AG09309 (cell line): ENCODE data around the gene RPRD1A.

Source experiments
- DNase-seq: peaks from one replicate; pipeline ENCODE4 v3.0.0-alpha.2; 2010; ENCODE audit warnings: low read depth
- H3K4me3 ChIP-seq: 2 replicates; pipeline ENCODE4 v1.5.1; 2011; ENCODE audit warnings: mild to moderate bottlenecking, low read depth, low read length, moderate library complexity; ENCODE audit not compliant: control insufficient read depth
- TF ChIP-seq, protein P1 (sequence below): IDR thresholded peaks from 2 replicates; pipeline ENCODE4 v1.5.1; 2011; ENCODE audit warnings: mild to moderate bottlenecking, low read depth, low read length, inconsistent platforms; ENCODE audit not compliant: insufficient read depth, control insufficient read depth; ENCODE audit errors: missing control alignments

RPRD1A gene

DNA sequence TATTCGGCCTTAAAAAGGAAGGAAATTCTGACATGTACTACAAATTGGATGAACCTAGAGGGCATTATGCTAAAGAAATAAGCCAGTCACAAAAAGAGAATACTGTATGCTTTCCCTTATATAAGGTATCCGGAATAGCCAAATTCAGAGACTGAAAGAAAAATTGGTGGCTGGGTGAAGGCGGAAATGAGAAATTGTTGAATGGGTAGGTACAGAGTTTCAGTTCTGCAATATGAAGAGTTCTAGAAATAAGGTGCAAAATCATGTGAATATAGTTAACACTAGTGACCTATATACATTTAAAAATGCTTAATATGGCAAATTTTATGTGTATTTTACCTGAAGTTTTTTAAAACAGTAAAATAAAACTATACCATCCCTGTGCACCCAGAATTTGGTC is 51.7 kb downstream of the RPRD1A start:
- TF ChIP-seq, protein P1, sequence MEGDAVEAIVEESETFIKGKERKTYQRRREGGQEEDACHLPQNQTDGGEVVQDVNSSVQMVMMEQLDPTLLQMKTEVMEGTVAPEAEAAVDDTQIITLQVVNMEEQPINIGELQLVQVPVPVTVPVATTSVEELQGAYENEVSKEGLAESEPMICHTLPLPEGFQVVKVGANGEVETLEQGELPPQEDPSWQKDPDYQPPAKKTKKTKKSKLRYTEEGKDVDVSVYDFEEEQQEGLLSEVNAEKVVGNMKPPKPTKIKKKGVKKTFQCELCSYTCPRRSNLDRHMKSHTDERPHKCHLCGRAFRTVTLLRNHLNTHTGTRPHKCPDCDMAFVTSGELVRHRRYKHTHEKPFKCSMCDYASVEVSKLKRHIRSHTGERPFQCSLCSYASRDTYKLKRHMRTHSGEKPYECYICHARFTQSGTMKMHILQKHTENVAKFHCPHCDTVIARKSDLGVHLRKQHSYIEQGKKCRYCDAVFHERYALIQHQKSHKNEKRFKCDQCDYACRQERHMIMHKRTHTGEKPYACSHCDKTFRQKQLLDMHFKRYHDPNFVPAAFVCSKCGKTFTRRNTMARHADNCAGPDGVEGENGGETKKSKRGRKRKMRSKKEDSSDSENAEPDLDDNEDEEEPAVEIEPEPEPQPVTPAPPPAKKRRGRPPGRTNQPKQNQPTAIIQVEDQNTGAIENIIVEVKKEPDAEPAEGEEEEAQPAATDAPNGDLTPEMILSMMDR, result no peak
- H3K4me3 ChIP-seq, result no peak overlapping the region
- no peak for DNase-seq

DNA sequence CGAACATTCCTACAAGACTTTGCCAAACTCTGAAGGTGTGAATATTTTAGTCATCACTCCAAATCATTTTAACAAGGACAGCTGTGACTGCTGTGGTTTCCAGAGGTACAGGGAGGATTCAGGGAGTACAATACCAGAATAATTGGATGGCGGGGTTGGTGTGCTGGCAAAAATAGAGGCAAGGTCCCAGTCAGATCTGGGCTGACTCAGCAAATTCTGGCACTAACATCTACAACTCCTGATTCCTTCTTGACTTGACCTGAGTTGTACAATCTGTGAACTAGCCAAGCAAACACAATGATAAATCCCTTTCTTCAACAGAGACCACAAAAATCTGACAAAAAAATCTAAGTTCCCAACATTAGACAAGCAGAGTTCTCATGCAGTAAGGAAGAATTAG is 54.5 kb downstream of the RPRD1A start:
- DNase-seq, result no peak
- TF ChIP-seq, protein P1, result no peak
- no peak overlapping the region for H3K4me3 ChIP-seq

DNA sequence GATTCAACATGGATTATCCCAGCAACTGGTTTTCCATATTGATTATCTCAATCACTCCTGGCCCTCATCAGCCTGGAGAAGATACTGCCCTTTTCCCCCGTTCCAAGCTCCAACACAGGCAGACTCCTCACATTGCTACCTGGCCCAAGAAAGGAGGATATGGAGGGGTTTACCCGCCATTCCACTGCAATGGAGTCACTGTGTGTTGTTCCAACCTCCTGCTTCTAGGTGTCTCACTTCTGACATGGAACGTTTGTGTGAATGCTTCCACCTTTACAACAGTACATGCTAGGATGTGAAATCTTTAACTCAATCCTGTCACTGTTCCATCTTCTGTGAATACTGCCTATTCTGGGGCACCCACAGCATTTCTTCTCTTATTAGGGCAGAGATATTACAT is 58.1 kb downstream of the RPRD1A start:
- H3K4me3 ChIP-seq, result no peak overlapping the region
- TF ChIP-seq, protein P1, result no peak
- DNase-seq, result no peak

DNA sequence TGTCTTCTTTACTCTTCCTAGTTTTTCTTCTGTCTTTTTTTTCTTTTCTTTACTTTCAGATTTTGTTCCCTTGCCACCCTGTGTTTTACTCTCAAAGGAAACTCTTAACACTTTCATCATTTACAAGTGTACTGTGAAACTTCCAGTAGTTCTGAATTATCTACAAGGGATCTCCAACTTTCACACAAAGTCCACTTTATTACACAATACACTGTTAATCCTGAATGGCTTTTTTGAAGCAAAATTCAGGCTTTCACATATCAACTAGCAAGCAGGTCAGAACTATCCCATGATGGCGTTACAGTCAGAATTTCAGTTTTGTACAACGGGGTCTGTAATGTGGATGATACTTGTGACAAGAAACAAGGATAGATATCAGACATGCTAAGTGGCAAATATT is 60.4 kb downstream of the RPRD1A start:
- no peak for DNase-seq
- TF ChIP-seq, protein P1, result no peak
- no peak overlapping the region for H3K4me3 ChIP-seq

DNA sequence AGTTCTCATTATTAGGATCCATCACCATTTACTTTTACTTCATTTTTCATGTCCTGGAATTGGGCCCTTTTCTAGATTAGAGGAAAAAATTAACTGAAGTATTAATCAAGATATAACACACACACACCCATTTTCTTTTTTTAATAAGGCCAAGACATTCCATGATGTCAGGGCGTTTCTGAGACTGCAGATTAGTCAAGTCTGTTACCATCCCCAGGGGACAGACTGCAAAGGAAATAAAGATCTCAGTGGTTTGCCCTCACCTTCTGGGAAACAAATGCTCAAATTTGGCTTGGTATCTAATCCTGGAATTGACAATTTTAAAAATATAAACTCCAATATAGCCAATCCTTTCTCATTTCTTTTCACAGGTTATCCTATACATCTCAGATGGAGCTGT is 67.4 kb downstream of the RPRD1A start:
- TF ChIP-seq, protein P1, result no peak
- no peak overlapping the region for H3K4me3 ChIP-seq
- no peak for DNase-seq

DNA sequence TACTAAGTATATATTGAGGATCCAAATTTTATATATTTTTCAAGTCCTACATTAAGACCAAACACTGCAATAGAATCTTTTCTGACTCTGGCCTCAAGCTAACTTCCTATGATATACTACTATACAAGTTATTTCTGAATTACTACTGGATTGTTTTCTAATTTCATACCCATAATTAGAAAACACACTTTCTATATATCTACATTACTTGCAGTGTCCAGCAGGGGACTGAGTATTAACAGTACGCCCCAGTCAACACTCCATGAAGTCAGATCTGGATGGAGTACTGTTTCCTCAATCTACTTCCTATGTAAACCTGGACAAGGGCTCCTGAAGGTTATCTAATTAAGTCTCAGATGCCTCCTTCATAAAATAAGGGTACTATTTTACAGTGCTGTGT is 68.4 kb downstream of the RPRD1A start:
- TF ChIP-seq, protein P1, result peak; percentile 33
- no peak for DNase-seq
- H3K4me3 ChIP-seq, result no peak overlapping the region

DNA sequence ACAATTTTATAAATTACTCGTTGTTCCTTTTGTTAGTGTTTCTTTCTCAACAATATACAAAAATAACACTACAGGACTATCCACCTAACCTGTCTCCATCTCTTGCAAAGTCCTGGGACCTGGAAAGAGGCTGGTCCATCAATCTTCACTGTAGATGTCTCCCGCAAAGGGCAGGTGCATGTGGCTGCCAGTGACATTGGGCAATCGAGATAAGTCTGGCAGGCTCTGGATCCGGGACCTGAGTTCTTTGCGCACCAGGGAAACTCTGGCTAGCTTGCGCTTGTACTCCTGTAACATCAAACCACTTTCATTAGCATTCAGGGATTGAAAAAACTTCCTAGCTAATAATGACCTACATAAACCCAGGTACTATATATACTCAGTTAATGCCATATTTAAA is 74.3 kb downstream of the RPRD1A start:
- no peak overlapping the region for H3K4me3 ChIP-seq
- no peak for DNase-seq
- TF ChIP-seq, protein P1, result no peak
